Adipocyte (in vitro differentiated cells): ENCODE results near the gene NSMF.

Experiments
- DNase-seq: peaks from one replicate; pipeline ENCODE4 v3.0.0-alpha.2; 2015; ENCODE audit warnings: low read depth
- H3K27me3 ChIP-seq: replicated peaks from 2 replicates; pipeline ENCODE4 v1.7.0; 2013; ENCODE audit warnings: mild to moderate bottlenecking, low read length, moderate library complexity; ENCODE audit not compliant: control insufficient read depth, insufficient read depth
- H3K36me3 ChIP-seq: 2 replicates; pipeline ENCODE4 v1.7.0; 2013; ENCODE audit warnings: low read length, mild to moderate bottlenecking, moderate library complexity; ENCODE audit not compliant: control insufficient read depth, insufficient read depth, severe bottlenecking
- H3K4me1 ChIP-seq: 2 replicates; pipeline ENCODE4 v1.7.0; 2013; ENCODE audit warnings: mild to moderate bottlenecking, low read length, moderate library complexity; ENCODE audit not compliant: control insufficient read depth, insufficient read depth
- H3K4me3 ChIP-seq: 2 replicates; pipeline ENCODE4 v1.7.0; 2013; ENCODE audit warnings: mild to moderate bottlenecking, low read length, moderate library complexity
- H3K9ac ChIP-seq: 2 replicates; pipeline ENCODE4 v1.7.0; 2013; ENCODE audit warnings: mild to moderate bottlenecking, low read length, moderate library complexity
- H3K9me3 ChIP-seq: 2 replicates; pipeline ENCODE4 v1.7.0; 2013; ENCODE audit warnings: mild to moderate bottlenecking, low read length, moderate library complexity; ENCODE audit not compliant: control insufficient read depth

NSMF gene

DNA sequence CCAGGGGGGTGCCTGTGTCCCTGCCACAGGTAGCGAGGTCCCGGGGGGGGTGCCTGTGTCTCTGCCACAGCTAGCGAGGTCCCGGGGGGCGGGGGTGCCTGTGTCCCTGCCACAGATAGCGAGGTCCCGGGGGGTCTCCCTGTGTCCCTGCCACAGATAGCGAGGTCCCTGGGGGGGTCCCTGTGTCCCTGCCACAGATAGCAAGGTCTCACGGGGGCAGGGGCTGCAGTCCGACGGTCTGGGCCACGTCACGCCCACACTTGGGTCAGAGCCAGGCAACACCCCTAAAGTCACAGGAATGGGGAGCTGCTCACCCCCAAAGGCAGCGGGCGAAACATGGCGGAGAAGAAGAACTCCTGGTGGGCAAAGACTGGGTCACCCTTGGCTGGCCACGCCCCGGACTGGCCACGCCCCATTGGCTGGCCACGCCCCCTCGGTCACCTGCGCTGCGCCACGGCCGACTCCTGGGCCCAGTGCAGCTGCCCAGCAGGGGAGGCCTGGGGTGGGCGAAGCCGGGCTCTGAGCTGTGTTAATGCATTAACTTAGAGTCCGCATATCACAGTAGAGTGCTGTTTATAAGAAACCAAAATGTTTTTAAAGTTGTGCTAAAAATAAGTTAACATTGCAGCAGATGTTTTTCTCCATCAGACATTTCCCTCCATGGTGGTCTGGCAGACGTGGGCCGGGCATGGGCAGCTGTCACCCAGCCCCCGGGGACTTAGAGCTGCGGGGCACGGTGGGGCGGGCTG lies 29.0 kb downstream of the NSMF start:
- Histone ChIP-seq H3K4me3 (no peak overlapping the region), H3K27me3 (peaks cover 4% of the 10 kb centered on the region), H3K9me3 (no peaks in the 10 kb centered on the region), H3K36me3 (no peaks in the 10 kb centered on the region), H3K4me1 (peaks cover 9% of the 10 kb centered on the region), H3K9ac (no peak overlapping the region)
- no peak for DNase-seq

DNA sequence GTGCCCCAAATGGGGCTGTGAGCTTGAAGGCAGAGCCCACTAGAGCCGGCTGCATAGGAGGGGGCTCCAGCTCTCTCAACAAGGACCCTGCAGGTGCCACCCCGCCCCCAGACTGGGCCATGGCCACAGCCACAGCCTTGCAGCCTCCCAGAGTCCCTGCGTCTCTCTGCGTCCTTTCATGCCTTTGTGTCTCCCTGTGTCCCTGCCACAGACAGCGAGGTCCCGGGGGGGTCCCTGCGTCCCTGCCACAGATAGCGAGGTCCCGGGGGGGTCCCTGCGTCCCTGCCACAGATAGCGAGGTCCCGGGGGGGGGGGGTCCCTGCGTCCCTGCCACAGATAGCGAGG lies 29.6 kb downstream of the NSMF start:
- Histone ChIP-seq H3K9me3 (no peaks in the 10 kb centered on the region), H3K4me3 (no peak overlapping the region), H3K27me3 (peaks cover 4% of the 10 kb centered on the region), H3K9ac (no peak overlapping the region), H3K4me1 (peaks cover 14% of the 10 kb centered on the region), H3K36me3 (no peaks in the 10 kb centered on the region)
- DNase-seq, result no peak

DNA sequence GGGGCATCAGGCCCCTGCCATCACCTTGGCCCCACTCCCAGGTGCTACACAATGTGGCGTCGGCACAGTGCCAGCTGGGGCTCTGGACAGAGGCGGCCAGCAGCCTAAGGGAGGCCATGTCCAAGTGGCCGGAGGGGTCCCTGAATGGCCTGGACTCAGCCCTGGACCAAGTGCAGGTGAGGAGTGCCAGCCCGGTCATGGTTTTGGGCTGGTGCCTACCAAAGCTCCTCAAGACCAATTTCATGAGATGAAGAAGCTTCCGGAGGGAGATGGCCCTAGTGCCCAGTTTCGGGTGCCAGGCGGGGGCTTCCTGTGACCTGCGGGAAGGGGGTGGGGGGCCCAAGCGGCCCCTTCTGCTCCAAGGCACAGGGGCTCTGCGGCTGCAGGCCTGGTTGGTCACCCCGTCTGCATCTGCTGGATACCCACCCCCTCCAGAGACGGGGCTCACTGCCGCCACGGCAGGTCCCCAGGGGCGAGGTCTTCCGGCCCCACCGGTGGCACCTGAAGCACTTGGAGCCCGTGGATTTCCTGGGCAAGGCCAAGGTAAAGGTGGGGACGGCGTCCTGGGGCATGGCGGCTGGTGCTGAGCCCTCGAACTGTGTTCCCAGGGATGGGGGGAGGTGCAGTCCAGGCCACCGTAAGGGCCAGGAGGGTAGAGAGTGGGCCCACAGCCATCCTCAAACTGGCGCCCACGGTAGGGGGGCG lies 30.1 kb downstream of the NSMF start:
- no peak overlapping the region for H3K4me3 ChIP-seq
- no peaks in the 10 kb centered on the region for H3K9me3 ChIP-seq
- no peak overlapping the region for H3K9ac ChIP-seq
- no peaks in the 10 kb centered on the region for H3K36me3 ChIP-seq
- H3K4me1 ChIP-seq, result peaks cover 20% of the 10 kb centered on the region
- DNase-seq, result no peak
- H3K27me3 ChIP-seq, result peaks cover 4% of the 10 kb centered on the region

DNA sequence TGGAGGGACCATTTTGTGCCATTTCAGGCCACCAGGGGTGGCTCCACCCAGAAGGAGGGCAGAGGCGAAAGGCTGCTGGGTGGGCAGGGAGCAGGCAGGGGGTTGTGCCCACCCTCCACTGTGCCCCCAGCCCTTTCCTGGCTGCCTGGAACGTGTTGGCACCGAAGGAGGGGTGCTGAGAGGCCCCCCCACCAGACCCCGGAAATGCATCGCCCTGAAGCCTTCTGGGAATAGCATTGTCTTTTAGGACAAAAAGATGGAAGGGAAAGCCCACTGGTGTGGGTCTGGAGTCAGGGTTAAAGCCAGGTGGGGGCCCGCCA lies 30.9 kb downstream of the NSMF start:
- Histone ChIP-seq H3K4me1 (peaks cover 20% of the 10 kb centered on the region), H3K9ac (no peak overlapping the region), H3K9me3 (no peaks in the 10 kb centered on the region), H3K27me3 (peaks cover 4% of the 10 kb centered on the region), H3K4me3 (no peak overlapping the region), H3K36me3 (no peaks in the 10 kb centered on the region)
- DNase-seq, result no peak

DNA sequence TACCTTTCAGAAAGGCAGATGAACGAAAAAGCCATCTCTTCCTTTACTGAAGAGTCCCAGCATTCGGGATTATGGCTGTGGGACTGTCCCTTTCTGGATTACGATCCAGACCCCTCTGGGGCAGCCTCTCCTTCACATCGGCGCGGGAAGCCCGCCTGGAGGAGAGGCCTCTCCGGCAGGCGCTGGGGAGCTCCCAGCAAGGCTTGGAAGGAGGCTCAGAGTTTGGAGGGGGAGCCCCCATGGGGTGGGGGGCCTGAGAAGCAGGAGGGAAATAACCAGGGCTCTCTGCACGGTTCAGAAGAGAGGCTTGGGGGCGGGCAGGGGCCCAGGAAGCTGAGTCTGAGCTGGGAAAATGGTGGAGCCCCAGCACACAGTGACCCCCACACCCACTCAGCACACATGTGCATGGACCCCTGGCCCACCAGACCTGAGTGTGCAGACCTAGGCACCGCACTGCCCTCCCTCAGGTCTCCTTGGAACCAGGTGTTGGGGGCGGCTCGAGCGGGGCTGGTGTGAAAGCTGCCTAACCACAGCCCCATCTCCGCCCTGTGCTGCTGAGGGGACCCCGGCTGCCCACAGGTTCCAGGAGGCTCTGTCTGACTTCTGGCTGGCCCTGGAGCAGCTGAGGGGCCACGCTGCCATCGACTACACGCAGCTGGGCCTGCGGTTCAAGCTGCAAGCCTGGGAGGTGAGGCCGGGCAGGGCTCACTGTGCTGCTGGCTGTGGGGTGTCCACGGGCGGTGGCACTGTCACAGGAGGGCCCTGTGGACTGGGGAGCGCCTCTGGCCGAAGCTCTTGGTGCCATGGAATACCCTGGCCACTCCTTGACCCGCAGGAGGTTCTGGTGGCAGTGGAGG lies 31.5 kb downstream of the NSMF start:
- Histone ChIP-seq H3K4me1 (peaks cover 20% of the 10 kb centered on the region), H3K9me3 (no peaks in the 10 kb centered on the region), H3K9ac (no peak overlapping the region), H3K4me3 (no peak overlapping the region), H3K27me3 (peaks cover 4% of the 10 kb centered on the region), H3K36me3 (no peaks in the 10 kb centered on the region)
- DNase-seq, result no peak

DNA sequence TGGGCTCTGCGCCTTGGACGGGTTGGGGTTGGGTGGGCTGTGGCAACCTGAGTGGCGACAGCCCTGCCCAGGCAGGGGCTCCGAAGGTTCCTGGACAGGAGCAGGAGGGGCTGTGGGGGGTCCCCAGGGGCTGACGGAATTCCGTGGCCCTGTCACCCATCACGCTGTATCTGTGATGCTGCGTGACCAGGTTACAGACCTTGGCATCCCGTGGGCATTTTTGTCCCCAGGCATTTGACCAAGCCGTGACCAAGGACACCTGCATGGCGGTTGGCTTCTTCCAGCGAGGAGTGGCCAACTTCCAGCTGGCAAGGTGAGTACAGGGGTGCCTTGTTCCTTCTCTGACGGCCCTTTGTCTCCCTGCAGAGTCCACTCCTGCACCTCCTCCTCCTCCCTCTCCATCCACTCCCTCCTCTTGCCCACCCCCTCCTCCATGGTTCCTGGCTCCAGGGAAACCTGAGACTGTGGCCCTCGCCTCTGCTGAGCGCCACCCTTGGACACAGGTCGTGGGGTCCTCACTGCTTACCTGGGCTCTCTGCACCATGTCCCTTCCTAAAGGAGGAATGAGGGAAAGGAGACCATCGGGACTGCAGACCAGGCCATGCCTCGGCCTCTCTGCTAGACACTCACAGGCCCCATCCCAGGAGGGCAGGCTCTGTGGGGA lies 33.0 kb downstream of the NSMF start:
- no peak overlapping the region for H3K9ac ChIP-seq
- DNase-seq, result no peak

DNA sequence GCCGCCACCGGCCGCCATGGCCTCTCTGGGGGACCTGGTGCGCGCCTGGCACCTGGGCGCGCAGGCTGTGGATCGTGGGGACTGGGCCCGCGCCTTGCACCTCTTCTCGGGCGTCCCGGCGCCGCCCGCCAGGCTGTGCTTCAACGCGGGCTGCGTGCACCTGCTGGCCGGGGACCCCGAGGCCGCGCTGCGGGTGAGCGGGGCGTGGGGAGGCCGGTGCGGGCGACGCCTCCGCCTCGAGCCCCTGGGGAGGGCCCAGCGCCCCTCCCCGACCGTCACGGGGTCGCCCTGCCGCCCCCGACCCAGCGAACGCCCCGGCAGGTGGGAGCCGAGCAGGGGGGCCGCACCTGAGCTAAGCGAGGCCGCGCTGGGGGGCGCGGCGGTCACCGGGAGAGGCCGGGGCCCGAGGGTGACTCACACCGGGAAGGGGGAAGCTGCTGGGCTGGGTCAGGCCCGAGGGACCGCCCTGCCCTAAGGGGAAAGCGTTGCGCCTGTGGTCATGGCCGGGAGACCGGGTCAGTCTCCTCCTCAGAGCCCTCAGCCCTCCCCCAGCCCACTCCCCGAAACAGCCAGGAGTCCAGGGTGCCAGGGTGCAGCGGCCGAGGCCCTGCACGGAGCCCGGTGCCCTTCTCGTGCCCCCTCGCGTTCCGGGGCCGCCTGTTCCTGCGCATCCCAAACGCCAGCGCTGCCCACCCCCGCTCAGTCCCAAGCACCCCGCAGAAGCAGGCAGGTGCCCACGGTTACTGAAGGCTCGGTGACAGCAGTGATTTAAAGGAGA lies 35.4 kb downstream of the NSMF start:
- Histone ChIP-seq H3K27me3 (no peaks in the 10 kb centered on the region), H3K36me3 (no peaks in the 10 kb centered on the region), H3K9ac (peak overlapping the region; percentile 34), H3K4me3 (peak overlapping the region; percentile 69), H3K4me1 (peaks cover 28% of the 10 kb centered on the region), H3K9me3 (no peaks in the 10 kb centered on the region)
- peak; percentile 17 for DNase-seq

More for the DNA sequence above, 33.0 kb downstream of the NSMF start:
- Histone ChIP-seq H3K27me3 (peaks cover 4% of the 10 kb centered on the region), H3K4me1 (peaks cover 28% of the 10 kb centered on the region), H3K9me3 (no peaks in the 10 kb centered on the region), H3K36me3 (no peaks in the 10 kb centered on the region), H3K4me3 (no peak overlapping the region)

DNA sequence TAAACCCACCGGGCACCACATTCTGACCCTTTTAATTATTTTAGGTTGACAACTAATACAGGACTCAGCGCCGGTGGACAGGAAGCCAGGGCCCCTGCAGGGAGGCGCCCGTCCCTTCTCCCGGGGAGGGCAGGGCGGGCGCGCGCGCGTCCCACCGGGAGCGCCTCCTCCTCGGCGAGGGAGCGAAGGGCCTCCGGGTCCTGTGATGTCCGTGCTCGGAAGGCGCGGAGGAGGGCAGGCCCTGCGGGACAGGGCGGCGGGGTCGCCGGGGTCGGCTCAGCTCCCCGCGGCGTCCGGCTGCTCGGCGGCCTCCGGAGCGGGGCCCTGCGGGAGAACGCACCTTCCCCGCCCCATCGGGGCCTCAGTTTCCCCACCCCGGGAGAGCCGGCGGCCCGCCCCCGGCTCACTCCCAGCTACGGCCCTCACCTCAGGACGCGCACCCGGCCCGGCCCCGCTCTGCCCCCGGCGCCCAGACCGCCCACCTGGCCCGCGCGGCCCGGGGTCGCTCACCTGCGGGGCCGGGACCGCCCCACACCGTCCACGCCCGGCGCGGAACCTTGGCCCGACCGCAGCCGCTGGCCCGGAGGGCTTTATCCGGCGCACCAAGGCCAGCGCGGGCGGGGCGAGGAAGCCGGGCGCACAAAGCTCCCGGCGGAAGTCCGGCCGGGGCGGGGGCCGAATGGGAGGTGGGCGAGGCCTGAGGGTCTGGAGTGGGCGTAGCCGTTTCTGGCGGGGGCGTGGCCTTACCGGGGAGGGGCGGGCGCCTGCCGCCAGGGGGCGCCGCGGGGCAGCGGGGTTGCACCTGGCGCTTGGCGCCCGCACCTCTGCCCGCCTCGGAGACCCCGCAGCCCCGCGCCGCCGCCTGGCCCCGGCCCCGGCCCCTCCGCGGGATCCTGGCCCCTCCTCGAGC lies 36.3 kb downstream of the NSMF start, which contains the start of the genes EXD3 and NOXA1:
Gene EXD3, minus strand, starts transcription at position 559 of the 910 bp plus-strand sequence. CDS start 27,805 bp downstream, outside the sequence.
Gene NOXA1, plus strand, starts transcription at position 790 of the 910 bp plus-strand sequence. CDS start 137 bp downstream, outside the sequence.
- no peaks in the 10 kb centered on the region for H3K36me3 ChIP-seq
- peaks cover 28% of the 10 kb centered on the region for H3K4me1 ChIP-seq
- H3K9ac ChIP-seq, result peak within 1 kb of the TSS; percentile 87
- DNase-seq, result peak; percentile 98
- H3K9me3 ChIP-seq, result no peaks in the 10 kb centered on the region
- peak within 1 kb of the TSS; percentile 90 for H3K4me3 ChIP-seq
- no peaks in the 10 kb centered on the region for H3K27me3 ChIP-seq

DNA sequence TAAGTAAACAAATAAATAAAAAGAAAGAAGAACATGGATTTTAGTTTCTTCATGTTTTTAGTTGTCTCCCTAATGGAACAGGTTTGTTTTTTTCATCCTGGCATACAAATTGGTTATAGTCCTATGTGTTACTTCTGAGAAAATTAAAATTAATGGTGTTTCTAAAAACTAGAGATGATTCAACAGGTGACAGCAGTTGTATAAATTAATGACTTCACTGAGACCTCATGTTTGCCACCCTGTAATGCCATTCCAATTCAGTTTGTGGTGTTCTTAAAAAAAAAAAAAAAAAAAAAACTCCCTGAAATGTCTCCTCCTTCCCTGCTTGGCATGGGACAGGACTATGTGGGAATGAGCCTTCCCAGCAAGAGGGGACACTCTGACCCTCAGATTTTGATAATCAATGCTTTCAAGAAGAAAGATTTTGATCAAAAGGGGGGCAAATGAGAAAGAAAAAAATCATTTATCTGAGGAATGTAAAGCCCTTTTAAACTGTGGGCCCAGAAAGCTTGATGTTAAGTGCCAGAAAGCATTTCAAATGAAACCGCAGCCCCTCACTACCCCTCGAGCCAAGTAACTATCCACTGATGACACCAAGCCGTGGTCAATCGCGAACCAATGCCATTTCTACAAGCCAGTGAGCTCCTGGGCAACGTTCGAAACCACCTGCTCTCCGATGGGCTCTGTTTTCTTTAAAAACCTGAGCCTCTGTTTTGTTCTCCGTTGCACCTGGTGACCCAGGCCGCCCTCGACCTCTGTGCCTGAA lies 37.1 kb downstream of the NSMF start:
- DNase-seq, result peak; percentile 31
- H3K9ac ChIP-seq, result peak overlapping the region; percentile 87

More for the DNA sequence above, 37.1 kb downstream of the NSMF start:
- H3K9me3 ChIP-seq, result no peaks in the 10 kb centered on the region
- H3K4me3 ChIP-seq, result peak overlapping the region; percentile 90
- H3K36me3 ChIP-seq, result no peaks in the 10 kb centered on the region
- H3K27me3 ChIP-seq, result no peaks in the 10 kb centered on the region
- H3K4me1 ChIP-seq, result peaks cover 28% of the 10 kb centered on the region
